GM06990 (cell line): ENCODE measurements around the gene TBRG4.

ENCODE experiments used
- DNase-seq: peaks from one replicate; pipeline ENCODE4 v3.0.0-alpha.2; 2011; ENCODE audit not compliant: insufficient read length; ENCODE audit errors: extremely low read depth
- H3K27me3 ChIP-seq: replicated peaks from 2 replicates; pipeline ENCODE4 v1.6.0; 2011; ENCODE audit warnings: low read length; ENCODE audit not compliant: control insufficient read depth, insufficient read depth
- H3K36me3 ChIP-seq: 2 replicates; pipeline ENCODE4 v1.5.1; 2011; ENCODE audit warnings: low read length; ENCODE audit not compliant: control insufficient read depth, insufficient read depth
- H3K4me3 ChIP-seq: replicated peaks from 2 replicates; pipeline ENCODE4 v1.5.1; 2011; ENCODE audit warnings: low read depth, mild to moderate bottlenecking, control low read depth, low read length
- TF ChIP-seq, protein P1 (sequence below): IDR thresholded peaks from 2 replicates; pipeline ENCODE4 v1.5.1; 2011; ENCODE audit warnings: low read length, control low read depth, mild to moderate bottlenecking, inconsistent platforms; ENCODE audit not compliant: insufficient read depth, poor library complexity, severe bottlenecking

TBRG4 gene

DNA sequence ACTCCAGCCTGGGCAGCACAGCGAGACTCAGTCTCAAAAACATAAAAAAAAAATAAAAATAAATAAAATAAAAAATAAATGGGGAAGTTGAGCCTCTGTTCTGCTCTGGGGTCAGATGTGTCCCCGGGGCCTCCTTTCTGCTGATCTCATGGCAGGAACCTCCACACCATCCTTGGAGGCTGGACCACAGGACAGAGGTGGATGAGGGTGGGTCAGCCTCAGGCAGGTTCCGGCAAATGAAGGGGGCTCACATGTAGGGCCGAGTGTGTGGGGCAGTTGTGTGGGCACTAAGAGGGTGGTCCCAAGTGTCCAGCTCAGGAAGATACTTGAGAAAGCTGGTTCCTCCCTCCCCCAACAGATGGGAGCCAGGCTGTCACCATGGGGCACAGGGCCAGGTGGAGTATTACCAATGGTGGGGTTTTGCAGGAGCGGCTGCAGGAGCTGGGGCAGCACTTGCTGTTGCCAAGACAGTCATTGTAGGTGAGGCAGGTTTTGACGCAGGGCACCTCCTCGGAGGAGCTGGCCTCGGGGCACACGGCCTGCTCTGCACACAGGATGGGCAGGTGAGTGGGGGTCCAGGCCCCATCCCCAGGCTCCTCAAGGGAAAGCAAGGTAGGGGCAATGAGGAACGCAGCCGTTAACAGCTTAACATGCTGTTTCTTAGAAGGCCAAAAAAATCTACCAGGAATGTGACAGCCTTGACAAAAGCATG is 13.9 kb upstream of the TBRG4 start:
- TF ChIP-seq, protein P1, sequence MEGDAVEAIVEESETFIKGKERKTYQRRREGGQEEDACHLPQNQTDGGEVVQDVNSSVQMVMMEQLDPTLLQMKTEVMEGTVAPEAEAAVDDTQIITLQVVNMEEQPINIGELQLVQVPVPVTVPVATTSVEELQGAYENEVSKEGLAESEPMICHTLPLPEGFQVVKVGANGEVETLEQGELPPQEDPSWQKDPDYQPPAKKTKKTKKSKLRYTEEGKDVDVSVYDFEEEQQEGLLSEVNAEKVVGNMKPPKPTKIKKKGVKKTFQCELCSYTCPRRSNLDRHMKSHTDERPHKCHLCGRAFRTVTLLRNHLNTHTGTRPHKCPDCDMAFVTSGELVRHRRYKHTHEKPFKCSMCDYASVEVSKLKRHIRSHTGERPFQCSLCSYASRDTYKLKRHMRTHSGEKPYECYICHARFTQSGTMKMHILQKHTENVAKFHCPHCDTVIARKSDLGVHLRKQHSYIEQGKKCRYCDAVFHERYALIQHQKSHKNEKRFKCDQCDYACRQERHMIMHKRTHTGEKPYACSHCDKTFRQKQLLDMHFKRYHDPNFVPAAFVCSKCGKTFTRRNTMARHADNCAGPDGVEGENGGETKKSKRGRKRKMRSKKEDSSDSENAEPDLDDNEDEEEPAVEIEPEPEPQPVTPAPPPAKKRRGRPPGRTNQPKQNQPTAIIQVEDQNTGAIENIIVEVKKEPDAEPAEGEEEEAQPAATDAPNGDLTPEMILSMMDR, result no peak
- no peak for DNase-seq
- no peaks in the 10 kb centered on the region for H3K36me3 ChIP-seq
- H3K4me3 ChIP-seq, result no peak overlapping the region
- H3K27me3 ChIP-seq, result no peaks in the 10 kb centered on the region

DNA sequence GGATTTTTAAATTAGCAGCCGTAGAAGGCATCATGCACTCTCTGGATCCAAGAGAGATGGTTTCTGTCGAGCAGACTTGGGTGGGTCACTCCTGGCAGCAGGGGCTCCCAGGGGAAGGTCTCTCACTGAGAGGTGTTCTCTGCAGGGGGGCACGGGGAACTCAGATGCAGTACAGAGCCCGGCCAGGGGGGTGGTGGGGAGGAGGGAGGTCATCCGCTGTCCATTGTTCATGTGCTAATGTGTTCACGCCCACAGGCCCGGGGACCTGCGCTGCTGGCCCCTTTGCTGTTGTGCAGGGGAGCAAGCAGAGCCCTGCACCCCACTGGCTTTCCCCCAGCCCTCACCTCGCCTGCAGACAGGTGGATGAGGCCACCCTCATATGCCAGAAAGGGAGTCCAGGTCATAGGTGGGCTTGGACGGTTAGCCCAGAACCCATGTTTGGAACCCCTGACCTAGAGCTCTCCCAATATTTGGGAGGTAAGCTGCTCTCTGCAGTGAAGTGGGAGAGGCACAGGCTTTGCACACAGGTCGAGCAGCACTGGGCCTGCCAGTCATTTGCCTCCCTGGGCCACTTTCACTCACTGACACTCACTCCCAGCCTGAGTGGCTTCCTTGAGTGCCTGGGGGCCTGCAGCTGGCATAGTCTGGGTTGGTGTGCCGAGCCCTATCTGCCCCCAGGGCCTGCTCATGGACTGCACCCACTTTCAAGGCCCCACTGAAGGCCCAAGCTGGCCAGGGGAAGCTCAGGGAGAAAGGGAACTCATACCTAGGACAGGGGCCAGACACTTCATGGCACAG is 12.6 kb upstream of the TBRG4 start:
- H3K4me3 ChIP-seq, result no peak overlapping the region
- no peak for DNase-seq
- TF ChIP-seq, protein P1, result no peak
- no peaks in the 10 kb centered on the region for H3K36me3 ChIP-seq
- no peaks in the 10 kb centered on the region for H3K27me3 ChIP-seq

DNA sequence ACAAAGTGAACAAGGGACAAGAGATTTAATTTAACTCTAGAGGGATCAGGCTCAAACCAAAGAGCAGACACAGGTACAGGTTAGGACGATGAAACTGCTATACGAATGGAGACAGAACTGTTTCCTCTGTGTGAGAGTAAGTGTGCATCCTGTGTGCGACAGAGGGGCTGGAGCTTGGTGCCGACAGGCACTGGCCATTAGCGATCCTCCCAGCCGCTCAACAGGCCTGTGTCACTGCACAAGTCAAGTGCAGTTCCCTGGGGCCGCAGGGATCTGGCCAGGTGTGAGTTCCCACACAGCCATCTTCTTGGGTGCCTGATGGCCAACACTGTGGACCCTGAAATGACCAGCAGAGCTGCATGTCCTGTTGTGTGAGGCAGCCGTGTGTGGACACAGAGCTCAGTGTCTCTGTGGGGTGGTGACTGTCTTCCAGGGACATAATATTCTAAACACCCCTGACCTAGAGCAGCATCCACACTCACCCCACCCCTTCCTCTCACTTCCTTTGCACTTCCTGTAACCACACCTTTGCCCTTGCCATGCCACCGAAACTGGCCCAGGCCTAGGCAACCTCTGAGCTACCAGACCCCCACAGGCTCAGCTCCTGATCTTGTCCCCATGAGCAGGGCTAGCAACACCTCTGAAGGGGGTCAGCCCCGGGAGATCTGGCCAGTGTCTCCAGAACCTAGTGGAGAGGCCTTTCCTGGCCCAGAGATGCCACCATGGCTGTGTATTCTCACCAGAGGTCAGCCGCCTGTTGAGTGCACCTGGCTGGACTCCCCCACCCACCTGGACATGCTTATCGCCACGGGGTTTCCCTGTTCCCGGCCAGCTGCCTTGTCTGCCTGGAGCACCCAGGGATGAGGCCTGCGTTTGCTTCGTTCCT is 11.7 kb upstream of the TBRG4 start:
- no peak overlapping the region for H3K4me3 ChIP-seq
- DNase-seq, result no peak
- TF ChIP-seq, protein P1, result no peak
- H3K27me3 ChIP-seq, result no peaks in the 10 kb centered on the region
- H3K36me3 ChIP-seq, result no peaks in the 10 kb centered on the region

DNA sequence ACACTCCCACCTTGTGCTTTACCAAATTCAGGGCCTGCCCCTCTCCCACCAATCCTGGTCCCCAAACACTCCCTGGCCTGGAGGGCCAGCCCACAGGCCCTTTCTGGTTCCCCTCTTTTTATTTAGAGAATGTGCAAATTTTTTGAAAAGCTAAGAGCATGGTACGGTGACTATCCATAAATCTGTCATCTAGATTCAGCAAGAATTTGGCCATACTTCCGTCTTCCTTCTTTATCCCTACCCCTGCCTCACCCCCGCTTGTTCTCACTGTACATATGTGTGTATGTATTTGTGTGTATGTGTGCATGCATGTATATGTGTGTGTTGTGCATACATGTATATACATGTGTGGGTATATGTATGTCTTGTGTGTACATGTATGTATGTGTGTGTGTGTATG is 8.1 kb upstream of the TBRG4 start:
- no peak for DNase-seq
- H3K27me3 ChIP-seq, result no peaks in the 10 kb centered on the region
- no peak overlapping the region for H3K4me3 ChIP-seq
- TF ChIP-seq, protein P1, result no peak
- no peaks in the 10 kb centered on the region for H3K36me3 ChIP-seq

DNA sequence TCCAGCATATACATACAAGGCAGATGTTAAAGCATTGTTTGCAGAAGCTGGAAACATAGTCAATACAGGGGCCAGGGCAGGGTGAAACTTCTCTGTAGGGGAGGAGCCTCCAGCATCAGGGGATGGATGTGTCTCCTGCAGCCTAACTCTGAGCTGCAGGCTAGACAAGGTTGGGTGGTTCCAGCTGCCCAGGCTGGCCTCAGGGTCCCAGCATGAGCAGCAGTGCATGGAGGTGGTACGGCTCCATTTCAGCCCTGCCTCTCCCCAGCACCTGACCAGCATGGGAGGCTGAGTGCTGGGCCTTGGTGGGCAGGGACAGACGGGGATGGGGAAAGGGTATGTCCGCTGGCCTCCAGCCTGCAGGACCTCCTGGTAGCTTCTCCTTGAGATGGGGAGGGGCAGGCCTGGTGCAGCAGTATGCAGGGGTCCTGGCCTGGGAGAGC is 7.4 kb upstream of the TBRG4 start:
- DNase-seq, result no peak
- no peaks in the 10 kb centered on the region for H3K27me3 ChIP-seq
- TF ChIP-seq, protein P1, result no peak
- H3K36me3 ChIP-seq, result no peaks in the 10 kb centered on the region
- H3K4me3 ChIP-seq, result no peak overlapping the region
